ENCODE measurements around the gene HLA-DQA1. TPM values are rescaled to one million over a fixed set of nuclear protein-coding genes. Genes with fewer than 3 reads are reported as not detected.

Gene HLA-DQA1
- total RNA-seq, 1 experiment from 2014 or later, result 0.86 TPM

DNA sequence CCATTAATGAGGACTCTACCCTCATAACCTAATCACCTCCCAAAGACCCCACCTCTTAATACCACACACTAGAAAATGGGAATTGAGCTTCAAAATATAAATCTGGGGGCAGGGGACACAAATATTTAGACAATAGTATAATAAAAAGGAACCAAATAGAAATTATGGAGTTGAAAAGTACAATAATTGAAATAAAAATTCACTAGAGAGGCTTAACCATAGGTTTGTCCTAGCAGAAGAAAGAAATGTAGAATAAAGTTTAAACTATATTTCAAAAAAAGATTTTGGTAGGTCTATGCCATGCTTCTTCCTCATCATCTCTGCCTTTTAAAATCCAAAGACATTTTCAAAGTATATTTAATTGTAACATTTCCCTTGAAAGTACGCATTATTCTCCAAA is 19.5 kb upstream of the HLA-DQA1 start:
- intact Hi-C loops (cut with micrococcal nuclease), result no loop called here
- Histone ChIP-seq H3K36me3 (ENCODE audit: control insufficient read depth in 1 of 2, insufficient read depth in 2 of 2, low read length in 2 of 2) (no peaks in the 10 kb centered on the region), H3K79me2 (ENCODE audit: insufficient read depth, low read length) (no peaks in the 10 kb centered on the region), H2AFZ (ENCODE audit: low read depth, low read length, poor library complexity, severe bottlenecking) (no peak overlapping the region), H3K4me1 (ENCODE audit: control insufficient read depth in 1 of 2, insufficient read depth in 2 of 2, low read length in 2 of 2) (no peaks in the 10 kb centered on the region), H3K9ac (ENCODE audit: low read length) (no peak overlapping the region), H3K9me3 (ENCODE audit: control insufficient read depth in 1 of 2, insufficient read depth in 1 of 2, low read depth in 1 of 2, low read length in 2 of 2) (no peaks in the 10 kb centered on the region), H3K4me2 (ENCODE audit: low read length) (no peak overlapping the region), H3K27ac (ENCODE audit: low read depth, low read length) (no peak overlapping the region), H3K4me3 (replicated peaks in 1 of 2; ENCODE audit: low read depth in 1 of 2, low read length in 2 of 2) (no peak overlapping the region), H3K27me3 (ENCODE audit: insufficient read depth, low read length) (no peaks in the 10 kb centered on the region), H4K20me1 (ENCODE audit: insufficient read depth) (no peaks in the 10 kb centered on the region), H3K9me2 (ENCODE audit: insufficient read depth) (no peaks in the 10 kb centered on the region)
- ChIA-PET RAD21 (ENCODE audit: low non-redundant PET in 1 of 2, low total read pairs in 2 of 2, uncharacterized antibody in 2 of 2, unreplicated experiment in 2 of 2) (no interaction called here), POLR2A (no interaction called here), CTCF (no interaction called here)
- DNase-seq (ENCODE audit: low read depth, low spot score) (no peak), ATAC-seq (no peak)
- TF ChIP-seq EGR1 (IDR thresholded peaks at IDR 0.05; ENCODE audit: low read depth) (no peak), SRF (IDR thresholded peaks at IDR 0.05; ENCODE audit: low read depth) (no peak), YY1 (IDR thresholded peaks at IDR 0.05; ENCODE audit: extremely low read depth, insufficient replicate concordance, low read depth, low read length) (no peak), SP1 (IDR thresholded peaks at IDR 0.05; ENCODE audit: low read depth) (no peak), RAD21 (IDR thresholded peaks at IDR 0.05; ENCODE audit: low read depth) (no peak), SIN3A (IDR thresholded peaks at IDR 0.05; ENCODE audit: low read depth) (no peak), EZH2 (IDR thresholded peaks at IDR 0.05) (no peak), POLR2A (IDR thresholded peaks at IDR 0.05; ENCODE audit: borderline replicate concordance, extremely low read depth, insufficient read depth, insufficient read length) (no peak), ZFX (IDR thresholded peaks at IDR 0.05) (no peak), CBX3 (IDR thresholded peaks at IDR 0.05; ENCODE audit: low read depth) (no peak), EZH2phosphoT487 (IDR thresholded peaks at IDR 0.05; ENCODE audit: borderline replicate concordance) (no peak), POLR2AphosphoS5 (IDR thresholded peaks at IDR 0.05; ENCODE audit: low read depth, low read length) (no peak), TCF7L2 (IDR thresholded peaks at IDR 0.05; ENCODE audit: borderline replicate concordance, extremely low read depth, insufficient read depth, insufficient read length) (no peak), ELF1 (IDR thresholded peaks at IDR 0.05; ENCODE audit: borderline replicate concordance, low read depth) (no peak)
- TF ChIP-seq, protein P1, sequence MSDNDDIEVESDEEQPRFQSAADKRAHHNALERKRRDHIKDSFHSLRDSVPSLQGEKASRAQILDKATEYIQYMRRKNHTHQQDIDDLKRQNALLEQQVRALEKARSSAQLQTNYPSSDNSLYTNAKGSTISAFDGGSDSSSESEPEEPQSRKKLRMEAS (IDR thresholded peaks at IDR 0.05), result no peak
- TF ChIP-seq, protein P2, sequence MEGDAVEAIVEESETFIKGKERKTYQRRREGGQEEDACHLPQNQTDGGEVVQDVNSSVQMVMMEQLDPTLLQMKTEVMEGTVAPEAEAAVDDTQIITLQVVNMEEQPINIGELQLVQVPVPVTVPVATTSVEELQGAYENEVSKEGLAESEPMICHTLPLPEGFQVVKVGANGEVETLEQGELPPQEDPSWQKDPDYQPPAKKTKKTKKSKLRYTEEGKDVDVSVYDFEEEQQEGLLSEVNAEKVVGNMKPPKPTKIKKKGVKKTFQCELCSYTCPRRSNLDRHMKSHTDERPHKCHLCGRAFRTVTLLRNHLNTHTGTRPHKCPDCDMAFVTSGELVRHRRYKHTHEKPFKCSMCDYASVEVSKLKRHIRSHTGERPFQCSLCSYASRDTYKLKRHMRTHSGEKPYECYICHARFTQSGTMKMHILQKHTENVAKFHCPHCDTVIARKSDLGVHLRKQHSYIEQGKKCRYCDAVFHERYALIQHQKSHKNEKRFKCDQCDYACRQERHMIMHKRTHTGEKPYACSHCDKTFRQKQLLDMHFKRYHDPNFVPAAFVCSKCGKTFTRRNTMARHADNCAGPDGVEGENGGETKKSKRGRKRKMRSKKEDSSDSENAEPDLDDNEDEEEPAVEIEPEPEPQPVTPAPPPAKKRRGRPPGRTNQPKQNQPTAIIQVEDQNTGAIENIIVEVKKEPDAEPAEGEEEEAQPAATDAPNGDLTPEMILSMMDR (IDR thresholded peaks at IDR 0.05 in 2 of 3, conservative IDR thresholded peaks at IDR 0.05 in 1 of 3; ENCODE audit: borderline replicate concordance in 1 of 3, insufficient read depth in 1 of 3, low read depth in 2 of 3, low read length in 2 of 3), result no peak
- TF ChIP-seq, protein P3, sequence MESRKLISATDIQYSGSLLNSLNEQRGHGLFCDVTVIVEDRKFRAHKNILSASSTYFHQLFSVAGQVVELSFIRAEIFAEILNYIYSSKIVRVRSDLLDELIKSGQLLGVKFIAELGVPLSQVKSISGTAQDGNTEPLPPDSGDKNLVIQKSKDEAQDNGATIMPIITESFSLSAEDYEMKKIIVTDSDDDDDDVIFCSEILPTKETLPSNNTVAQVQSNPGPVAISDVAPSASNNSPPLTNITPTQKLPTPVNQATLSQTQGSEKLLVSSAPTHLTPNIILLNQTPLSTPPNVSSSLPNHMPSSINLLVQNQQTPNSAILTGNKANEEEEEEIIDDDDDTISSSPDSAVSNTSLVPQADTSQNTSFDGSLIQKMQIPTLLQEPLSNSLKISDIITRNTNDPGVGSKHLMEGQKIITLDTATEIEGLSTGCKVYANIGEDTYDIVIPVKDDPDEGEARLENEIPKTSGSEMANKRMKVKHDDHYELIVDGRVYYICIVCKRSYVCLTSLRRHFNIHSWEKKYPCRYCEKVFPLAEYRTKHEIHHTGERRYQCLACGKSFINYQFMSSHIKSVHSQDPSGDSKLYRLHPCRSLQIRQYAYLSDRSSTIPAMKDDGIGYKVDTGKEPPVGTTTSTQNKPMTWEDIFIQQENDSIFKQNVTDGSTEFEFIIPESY (IDR thresholded peaks at IDR 0.05; ENCODE audit: extremely low read depth, insufficient replicate concordance, low read length), result no peak
- TF ChIP-seq, protein P4, sequence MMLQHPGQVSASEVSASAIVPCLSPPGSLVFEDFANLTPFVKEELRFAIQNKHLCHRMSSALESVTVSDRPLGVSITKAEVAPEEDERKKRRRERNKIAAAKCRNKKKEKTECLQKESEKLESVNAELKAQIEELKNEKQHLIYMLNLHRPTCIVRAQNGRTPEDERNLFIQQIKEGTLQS (IDR thresholded peaks at IDR 0.05), result no peak
- TF ChIP-seq, protein P5, sequence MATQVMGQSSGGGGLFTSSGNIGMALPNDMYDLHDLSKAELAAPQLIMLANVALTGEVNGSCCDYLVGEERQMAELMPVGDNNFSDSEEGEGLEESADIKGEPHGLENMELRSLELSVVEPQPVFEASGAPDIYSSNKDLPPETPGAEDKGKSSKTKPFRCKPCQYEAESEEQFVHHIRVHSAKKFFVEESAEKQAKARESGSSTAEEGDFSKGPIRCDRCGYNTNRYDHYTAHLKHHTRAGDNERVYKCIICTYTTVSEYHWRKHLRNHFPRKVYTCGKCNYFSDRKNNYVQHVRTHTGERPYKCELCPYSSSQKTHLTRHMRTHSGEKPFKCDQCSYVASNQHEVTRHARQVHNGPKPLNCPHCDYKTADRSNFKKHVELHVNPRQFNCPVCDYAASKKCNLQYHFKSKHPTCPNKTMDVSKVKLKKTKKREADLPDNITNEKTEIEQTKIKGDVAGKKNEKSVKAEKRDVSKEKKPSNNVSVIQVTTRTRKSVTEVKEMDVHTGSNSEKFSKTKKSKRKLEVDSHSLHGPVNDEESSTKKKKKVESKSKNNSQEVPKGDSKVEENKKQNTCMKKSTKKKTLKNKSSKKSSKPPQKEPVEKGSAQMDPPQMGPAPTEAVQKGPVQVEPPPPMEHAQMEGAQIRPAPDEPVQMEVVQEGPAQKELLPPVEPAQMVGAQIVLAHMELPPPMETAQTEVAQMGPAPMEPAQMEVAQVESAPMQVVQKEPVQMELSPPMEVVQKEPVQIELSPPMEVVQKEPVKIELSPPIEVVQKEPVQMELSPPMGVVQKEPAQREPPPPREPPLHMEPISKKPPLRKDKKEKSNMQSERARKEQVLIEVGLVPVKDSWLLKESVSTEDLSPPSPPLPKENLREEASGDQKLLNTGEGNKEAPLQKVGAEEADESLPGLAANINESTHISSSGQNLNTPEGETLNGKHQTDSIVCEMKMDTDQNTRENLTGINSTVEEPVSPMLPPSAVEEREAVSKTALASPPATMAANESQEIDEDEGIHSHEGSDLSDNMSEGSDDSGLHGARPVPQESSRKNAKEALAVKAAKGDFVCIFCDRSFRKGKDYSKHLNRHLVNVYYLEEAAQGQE (IDR thresholded peaks at IDR 0.05; ENCODE audit: low read depth), result no peak
- BruUV-seq (replicated peaks), result no TSS peak
